ENCODE results near the gene P4HA1.

The P4HA1 gene

DNA sequence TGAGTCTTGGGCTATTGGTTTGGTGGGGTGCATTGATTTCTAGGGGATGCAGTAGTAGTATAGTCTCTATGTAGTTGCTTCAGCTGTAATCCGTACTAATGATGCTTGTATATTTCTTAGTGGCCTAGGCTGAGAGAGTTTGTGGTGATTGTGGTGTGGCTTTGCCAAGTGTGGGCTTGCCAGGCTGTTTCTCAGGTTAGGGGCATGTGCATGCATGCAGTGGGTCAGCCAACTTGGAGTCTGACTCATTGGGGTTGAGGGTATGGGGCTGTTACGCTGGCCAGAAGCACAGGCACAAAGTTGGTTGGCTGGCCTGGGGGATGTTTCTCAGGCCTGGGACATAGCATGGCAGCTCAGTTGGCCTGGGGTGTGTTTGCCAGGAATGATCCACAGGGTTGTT lies 116.3 kb downstream of the P4HA1 start:
- no peak for DNase-seq (ENCODE audit: low read depth)

DNA sequence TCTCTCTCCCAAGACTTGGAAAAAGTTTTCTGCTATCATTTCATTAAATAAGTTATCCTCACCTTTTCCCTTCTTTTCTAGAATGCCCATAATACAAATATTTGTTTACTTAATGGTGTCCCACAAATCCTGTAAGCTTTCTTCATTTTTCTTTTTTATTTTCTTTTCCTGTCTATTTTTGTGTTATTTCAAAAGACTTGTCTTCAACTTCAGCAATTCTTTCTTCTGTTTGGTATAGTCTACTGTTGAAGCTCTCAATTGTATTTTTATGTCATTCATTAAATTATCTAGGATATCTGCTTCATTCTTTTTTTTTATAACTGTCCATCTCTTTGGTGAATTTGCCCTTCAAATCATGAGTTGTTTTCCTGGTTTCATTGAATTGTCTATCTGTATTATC lies 117.0 kb downstream of the P4HA1 start:
- DNase-seq (ENCODE audit: low read depth): no peak

DNA sequence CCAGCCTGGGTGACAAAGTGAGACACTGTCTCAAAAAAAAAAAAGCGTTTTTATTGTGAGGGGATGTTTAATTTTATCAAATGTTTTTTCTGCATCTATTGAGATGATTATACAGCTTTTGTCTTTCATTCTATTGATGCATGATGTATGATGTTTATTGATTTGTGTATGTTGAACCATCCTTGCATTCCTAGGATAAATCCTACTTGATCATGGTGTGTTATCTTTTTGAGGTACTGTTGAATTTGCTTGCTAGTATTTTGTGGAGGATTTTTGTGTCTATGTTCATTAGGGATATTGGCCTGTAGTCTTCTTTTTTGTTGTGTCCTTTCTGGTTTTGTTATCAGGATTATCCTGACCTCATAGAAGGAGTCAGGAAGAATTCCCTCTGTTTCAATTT lies 119.8 kb downstream of the P4HA1 start:
- no peak for DNase-seq (ENCODE audit: low read depth)

Measured in stimulated activated CD8-positive, alpha-beta memory T cell treated with anti-CD3 and anti-CD28 coated beads, Interleukin-12 subunit alpha, Interleukin-12 subunit beta, amount 100 ng/mL, for 4 hours (primary cell).